Urinary bladder (tissue), 4 donors: Measurements from ENCODE around the gene KERA. TPM values are rescaled to one million over a fixed set of nuclear protein-coding genes. Genes with fewer than 3 reads are reported as not detected.

ENCODE experiments used
- DNase-seq: peaks from one replicate; pipeline ENCODE4 v3.0.0-alpha.2; 2015; ENCODE audit errors: extremely low spot score
- H3K27ac ChIP-seq: one replicate; pipeline ENCODE4 v1.5.1; 2013; ENCODE audit warnings: low read depth, mild to moderate bottlenecking, moderate library complexity
- H3K36me3 ChIP-seq: one replicate; pipeline ENCODE4 v1.6.1; 2013; ENCODE audit warnings: mild to moderate bottlenecking, moderate library complexity; ENCODE audit not compliant: insufficient read depth
- H3K4me1 ChIP-seq: one replicate; pipeline ENCODE4 v1.6.1; 2013; ENCODE audit warnings: mild to moderate bottlenecking, moderate library complexity; ENCODE audit not compliant: insufficient read depth
- H3K4me3 ChIP-seq: one replicate; pipeline ENCODE4 v1.5.1; 2013; ENCODE audit warnings: low read depth, low read length
- WGBS: extraction: QIAGEN DNeasy Blood & Tissue Kit; methylation state at CpG from one replicate; pipeline ENCODE4 v1.1.7; 2013; 5-methylcytosine and 5-hydroxymethylcytosine counted together
- polyA plus RNA-seq: library from polyadenylated mRNA; stranded (reverse); fragments of 200-250 nt; gene quantifications from one replicate; pipeline ENCODE4 v1.2.3, GENCODE V29; 2013
- total RNA-seq: library from RNA; depleted of rRNA; stranded (reverse); fragments of >200 nt; gene quantifications from one replicate; pipeline ENCODE4 v1.2.3, GENCODE V29; 2014
- donor health status: healthy with polysubstance abuse.
- donor health status: healthy.

The KERA gene
- total and polyA plus RNA-seq, 2 donors, result 0.09 to 1.1 TPM

DNA sequence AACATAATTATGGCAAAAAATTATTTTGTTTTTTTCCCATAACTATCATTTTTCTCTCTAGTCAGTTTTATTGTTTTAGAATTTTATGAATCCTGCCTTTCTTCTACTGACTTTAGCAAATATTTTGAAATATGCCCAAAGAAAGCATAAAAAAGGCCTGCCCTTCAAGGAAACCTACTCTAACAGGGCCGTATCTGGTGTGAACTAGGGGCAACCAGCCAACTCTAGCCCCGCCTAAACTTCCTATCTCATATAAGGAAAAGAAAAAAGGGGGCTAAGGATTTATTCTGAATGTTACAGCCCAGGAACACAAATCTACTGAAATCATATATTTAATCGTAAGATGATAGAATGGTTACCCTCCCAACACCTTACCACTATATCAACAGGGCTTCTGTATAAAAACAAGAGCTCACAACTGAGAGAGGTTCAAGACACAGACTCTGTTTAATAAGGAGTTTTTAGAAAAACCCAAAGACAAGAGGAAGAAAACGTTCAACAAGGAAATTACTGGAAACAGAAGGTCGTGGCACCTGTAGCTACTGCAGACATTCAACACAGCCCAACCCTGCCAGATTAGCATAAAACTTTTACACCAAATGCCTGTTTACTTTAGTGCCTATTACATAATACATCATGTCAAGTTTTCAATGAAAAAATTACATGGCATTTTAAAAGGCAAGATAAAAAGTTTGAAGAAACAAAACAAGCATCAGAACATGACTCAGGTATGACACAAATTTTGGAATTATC lies 40.1 kb downstream of the KERA start:
- DNase-seq, result no peak
- 72% methylated on average over 5 of the region's 5 CpGs for WGBS
- Histone ChIP-seq H3K4me1 (no peaks in the 10 kb centered on the region), H3K4me3 (no peak overlapping the region), H3K36me3 (no peaks in the 10 kb centered on the region), H3K27ac (no peak overlapping the region)

DNA sequence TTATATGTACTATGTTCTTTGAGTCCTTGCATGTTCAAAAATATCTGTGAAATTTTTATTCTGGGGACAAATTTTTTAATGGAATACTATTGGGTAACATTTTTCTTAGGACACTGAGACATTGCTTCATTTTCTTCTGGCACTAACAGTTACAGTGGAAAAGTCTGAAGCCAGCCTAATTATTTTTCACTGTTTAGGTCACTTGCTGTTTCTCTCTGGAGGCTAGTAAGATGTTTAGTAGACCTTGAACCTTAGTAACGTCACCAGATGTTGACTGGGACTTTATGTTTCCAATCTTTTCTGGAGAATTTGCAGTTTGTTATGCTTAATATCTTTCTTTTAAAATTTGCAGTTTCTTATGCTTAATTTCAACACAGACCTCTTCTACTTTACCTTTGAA lies 40.8 kb downstream of the KERA start:
- no peak overlapping the region for H3K4me3 ChIP-seq
- WGBS, result 71% methylated on average over 1 of the region's 1 CpG
- H3K4me1 ChIP-seq, result no peaks in the 10 kb centered on the region
- no peak for DNase-seq
- no peaks in the 10 kb centered on the region for H3K36me3 ChIP-seq
- H3K27ac ChIP-seq, result no peak overlapping the region

DNA sequence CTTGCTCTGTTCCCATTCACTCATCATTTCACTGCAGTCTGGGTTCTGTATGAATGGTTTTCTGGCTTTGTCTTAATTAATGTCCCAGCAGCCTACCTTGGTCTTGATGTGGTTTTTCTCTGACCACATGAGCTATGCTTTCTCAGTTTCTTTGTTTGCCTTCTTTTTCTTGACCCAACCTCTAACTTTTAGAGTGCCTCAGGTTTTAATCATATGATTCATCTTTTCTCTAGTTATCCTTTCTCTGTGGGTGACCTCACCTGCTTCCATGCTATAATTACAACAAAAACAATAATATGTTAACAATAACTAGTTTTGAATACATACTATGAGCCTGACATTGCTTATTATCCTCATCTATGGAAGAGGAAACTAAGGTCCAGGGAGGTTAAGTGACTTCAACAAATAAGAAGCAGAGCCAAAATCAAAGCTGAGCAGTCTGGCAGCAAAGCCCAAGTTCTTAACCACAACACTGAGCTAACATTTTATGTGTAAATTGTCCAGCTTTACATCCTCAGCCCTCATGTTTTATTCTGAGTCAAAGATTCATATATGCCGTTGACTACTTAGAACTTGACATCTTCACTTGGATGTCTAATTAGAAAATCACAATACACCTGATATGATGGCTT lies 48.4 kb downstream of the KERA start:
- WGBS, result 56% methylated on average over 1 of the region's 1 CpG

GRCh38 chr12:91007531-91008290 lies 50.1 kb downstream of the KERA start:
- DNase-seq, result no peak
- Histone ChIP-seq H3K4me3 (no peak overlapping the region), H3K36me3 (no peaks in the 10 kb centered on the region), H3K4me1 (no peaks in the 10 kb centered on the region), H3K27ac (no peak overlapping the region)
- WGBS, result 86% methylated on average over 2 of the region's 2 CpGs

More for the DNA sequence above, 48.4 kb downstream of the KERA start:
- Histone ChIP-seq H3K4me3 (no peak overlapping the region), H3K4me1 (no peaks in the 10 kb centered on the region), H3K27ac (no peak overlapping the region), H3K36me3 (no peaks in the 10 kb centered on the region)
- DNase-seq, result no peak

DNA sequence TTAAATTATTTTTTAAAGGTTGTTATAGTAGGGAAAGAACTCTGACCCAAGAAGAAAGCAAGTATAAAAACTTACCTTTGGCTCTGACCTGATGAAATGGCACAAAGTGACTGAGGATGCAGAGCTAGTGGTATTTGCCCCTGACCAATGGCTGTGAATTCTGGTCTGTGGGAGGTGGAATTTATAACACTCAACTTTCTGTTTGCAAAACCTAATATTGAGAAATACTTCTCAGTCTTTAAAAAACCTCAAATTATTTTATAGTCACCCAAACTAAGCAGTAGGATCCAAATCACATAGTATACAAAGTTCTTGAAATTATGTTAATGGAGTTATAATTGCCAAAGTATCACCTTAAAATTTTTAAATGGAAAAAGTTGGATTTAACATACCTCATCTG lies 53.0 kb downstream of the KERA start, which contains the start of gene EPYC:
Gene EPYC (minus strand): TSS at position 101 of the 400 bp plus-strand sequence. CDS start 2,407 bp downstream, outside the sequence.
- Histone ChIP-seq H3K4me1 (no peaks in the 10 kb centered on the region), H3K4me3 (no peak within 1 kb of the TSS), H3K36me3 (no peaks in the 10 kb centered on the region), H3K27ac (no peak within 1 kb of the TSS)
- no peak for DNase-seq

DNA sequence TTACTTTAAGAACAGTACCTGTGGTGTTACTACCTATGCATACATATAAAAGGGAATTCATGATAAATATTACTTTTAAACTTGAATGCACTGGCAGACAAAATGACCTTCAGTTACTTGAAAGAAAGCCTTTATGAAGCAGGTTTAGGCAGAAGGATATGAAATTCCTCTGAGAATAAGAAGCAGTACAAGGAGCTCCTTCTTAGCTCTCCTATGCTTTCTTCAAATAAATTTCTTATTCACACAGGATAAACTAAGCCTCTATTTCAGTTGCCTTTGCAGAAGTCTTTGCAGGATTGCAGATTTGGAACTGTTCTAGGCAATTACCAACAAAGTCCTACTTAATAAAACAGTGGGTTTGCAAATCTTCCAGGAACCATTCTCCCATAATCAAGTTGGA lies 54.1 kb downstream of the KERA start:
- Histone ChIP-seq H3K4me1 (no peaks in the 10 kb centered on the region), H3K4me3 (no peak overlapping the region), H3K27ac (no peak overlapping the region), H3K36me3 (no peaks in the 10 kb centered on the region)
- DNase-seq, result no peak

GRCh38 chr12:91001306-91001705 lies 56.5 kb downstream of the KERA start:
- H3K27ac ChIP-seq, result no peak overlapping the region
- no peaks in the 10 kb centered on the region for H3K4me1 ChIP-seq
- DNase-seq, result no peak
- WGBS, result 33% methylated on average over 1 of the region's 1 CpG
- no peaks in the 10 kb centered on the region for H3K36me3 ChIP-seq
- no peak overlapping the region for H3K4me3 ChIP-seq

Other genes with a start within 250 kb of the KERA start
- not detected for gene CCER1, start 102.8 kb downstream of the KERA start, total RNA-seq
- gene CCER1, start 102.8 kb downstream of the KERA start, polyA plus RNA-seq, result not detected
- gene EPYC, start 53.1 kb downstream of the KERA start, total RNA-seq, result 1.2 TPM
- gene EPYC, start 53.1 kb downstream of the KERA start, polyA plus RNA-seq, result not detected
- gene LUM, start 53.5 kb upstream of the KERA start, total RNA-seq, result 2,635 TPM
- 745 TPM for gene LUM, start 53.5 kb upstream of the KERA start, polyA plus RNA-seq
- 3,503 TPM for gene DCN, start 124.8 kb upstream of the KERA start, total RNA-seq
- gene DCN, start 124.8 kb upstream of the KERA start, polyA plus RNA-seq, result 2,925 TPM